ENCODE results near the gene LIG1.

DNA sequence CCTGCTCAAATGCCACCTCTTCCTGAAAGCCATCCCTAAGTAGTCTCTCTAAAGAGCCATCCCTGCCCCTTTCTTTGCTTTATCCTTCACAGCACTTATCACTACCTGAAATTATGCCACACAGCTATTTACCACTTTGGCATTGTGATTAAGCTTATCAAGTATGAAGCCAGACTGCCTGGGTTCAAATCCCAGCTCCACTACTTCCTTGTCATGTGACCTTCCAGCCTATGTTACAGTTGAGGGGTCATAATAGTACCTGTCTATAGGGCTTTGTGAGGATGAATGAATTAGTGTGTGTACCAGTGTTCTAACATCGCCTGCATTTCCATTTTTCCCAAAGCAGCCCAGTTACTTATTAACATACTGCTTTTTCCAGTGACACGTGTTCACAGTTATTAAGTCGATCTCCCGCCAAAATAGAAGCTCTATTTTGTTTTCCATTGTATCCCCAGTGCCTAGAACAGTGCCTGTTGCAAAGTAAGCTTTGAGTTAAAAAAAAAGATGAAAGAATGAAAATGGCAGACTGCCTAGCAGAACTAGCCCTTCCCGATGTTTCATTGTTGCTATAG, 33.2 kb upstream of the LIG1 start:
- TF ChIP-seq, protein P1, sequence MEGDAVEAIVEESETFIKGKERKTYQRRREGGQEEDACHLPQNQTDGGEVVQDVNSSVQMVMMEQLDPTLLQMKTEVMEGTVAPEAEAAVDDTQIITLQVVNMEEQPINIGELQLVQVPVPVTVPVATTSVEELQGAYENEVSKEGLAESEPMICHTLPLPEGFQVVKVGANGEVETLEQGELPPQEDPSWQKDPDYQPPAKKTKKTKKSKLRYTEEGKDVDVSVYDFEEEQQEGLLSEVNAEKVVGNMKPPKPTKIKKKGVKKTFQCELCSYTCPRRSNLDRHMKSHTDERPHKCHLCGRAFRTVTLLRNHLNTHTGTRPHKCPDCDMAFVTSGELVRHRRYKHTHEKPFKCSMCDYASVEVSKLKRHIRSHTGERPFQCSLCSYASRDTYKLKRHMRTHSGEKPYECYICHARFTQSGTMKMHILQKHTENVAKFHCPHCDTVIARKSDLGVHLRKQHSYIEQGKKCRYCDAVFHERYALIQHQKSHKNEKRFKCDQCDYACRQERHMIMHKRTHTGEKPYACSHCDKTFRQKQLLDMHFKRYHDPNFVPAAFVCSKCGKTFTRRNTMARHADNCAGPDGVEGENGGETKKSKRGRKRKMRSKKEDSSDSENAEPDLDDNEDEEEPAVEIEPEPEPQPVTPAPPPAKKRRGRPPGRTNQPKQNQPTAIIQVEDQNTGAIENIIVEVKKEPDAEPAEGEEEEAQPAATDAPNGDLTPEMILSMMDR (conservative IDR thresholded peaks at IDR 0.05; ENCODE audit: low read depth in 2 of 2): no peak
- TF ChIP-seq POLR2AphosphoS5 (IDR thresholded peaks at IDR 0.05; ENCODE audit: low read depth) (no peak), EZH2 (IDR thresholded peaks at IDR 0.05; ENCODE audit: low read depth, unreplicated experiment) (no peak), REST (IDR thresholded peaks at IDR 0.05; ENCODE audit: unreplicated experiment) (no peak), CREB1 (CRISPR knock-in tag; IDR thresholded peaks at IDR 0.05; ENCODE audit: low read depth) (no peak), EZH2phosphoT487 (IDR thresholded peaks at IDR 0.05; ENCODE audit: unreplicated experiment) (no peak), ZNF114 (CRISPR knock-in tag; IDR thresholded peaks at IDR 0.05) (no peak)
- TF ChIP-seq, protein P2, sequence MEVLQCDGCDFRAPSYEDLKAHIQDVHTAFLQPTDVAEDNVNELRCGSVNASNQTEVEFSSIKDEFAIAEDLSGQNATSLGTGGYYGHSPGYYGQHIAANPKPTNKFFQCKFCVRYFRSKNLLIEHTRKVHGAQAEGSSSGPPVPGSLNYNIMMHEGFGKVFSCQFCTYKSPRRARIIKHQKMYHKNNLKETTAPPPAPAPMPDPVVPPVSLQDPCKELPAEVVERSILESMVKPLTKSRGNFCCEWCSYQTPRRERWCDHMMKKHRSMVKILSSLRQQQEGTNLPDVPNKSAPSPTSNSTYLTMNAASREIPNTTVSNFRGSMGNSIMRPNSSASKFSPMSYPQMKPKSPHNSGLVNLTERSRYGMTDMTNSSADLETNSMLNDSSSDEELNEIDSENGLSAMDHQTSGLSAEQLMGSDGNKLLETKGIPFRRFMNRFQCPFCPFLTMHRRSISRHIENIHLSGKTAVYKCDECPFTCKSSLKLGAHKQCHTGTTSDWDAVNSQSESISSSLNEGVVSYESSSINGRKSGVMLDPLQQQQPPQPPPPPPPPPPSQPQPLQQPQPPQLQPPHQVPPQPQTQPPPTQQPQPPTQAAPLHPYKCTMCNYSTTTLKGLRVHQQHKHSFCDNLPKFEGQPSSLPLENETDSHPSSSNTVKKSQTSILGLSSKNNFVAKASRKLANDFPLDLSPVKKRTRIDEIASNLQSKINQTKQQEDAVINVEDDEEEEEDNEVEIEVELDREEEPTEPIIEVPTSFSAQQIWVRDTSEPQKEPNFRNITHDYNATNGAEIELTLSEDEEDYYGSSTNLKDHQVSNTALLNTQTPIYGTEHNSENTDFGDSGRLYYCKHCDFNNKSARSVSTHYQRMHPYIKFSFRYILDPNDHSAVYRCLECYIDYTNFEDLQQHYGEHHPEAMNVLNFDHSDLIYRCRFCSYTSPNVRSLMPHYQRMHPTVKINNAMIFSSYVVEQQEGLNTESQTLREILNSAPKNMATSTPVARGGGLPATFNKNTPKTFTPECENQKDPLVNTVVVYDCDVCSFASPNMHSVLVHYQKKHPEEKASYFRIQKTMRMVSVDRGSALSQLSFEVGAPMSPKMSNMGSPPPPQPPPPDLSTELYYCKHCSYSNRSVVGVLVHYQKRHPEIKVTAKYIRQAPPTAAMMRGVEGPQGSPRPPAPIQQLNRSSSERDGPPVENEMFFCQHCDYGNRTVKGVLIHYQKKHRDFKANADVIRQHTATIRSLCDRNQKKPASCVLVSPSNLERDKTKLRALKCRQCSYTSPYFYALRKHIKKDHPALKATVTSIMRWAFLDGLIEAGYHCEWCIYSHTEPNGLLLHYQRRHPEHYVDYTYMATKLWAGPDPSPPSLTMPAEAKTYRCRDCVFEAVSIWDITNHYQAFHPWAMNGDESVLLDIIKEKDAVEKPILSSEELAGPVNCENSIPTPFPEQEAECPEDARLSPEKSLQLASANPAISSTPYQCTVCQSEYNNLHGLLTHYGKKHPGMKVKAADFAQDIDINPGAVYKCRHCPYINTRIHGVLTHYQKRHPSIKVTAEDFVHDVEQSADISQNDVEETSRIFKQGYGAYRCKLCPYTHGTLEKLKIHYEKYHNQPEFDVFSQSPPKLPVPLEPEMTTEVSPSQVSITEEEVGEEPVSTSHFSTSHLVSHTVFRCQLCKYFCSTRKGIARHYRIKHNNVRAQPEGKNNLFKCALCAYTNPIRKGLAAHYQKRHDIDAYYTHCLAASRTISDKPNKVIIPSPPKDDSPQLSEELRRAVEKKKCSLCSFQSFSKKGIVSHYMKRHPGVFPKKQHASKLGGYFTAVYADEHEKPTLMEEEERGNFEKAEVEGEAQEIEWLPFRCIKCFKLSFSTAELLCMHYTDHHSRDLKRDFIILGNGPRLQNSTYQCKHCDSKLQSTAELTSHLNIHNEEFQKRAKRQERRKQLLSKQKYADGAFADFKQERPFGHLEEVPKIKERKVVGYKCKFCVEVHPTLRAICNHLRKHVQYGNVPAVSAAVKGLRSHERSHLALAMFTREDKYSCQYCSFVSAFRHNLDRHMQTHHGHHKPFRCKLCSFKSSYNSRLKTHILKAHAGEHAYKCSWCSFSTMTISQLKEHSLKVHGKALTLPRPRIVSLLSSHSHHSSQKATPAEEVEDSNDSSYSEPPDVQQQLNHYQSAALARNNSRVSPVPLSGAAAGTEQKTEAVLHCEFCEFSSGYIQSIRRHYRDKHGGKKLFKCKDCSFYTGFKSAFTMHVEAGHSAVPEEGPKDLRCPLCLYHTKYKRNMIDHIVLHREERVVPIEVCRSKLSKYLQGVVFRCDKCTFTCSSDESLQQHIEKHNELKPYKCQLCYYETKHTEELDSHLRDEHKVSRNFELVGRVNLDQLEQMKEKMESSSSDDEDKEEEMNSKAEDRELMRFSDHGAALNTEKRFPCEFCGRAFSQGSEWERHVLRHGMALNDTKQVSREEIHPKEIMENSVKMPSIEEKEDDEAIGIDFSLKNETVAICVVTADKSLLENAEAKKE (CRISPR knock-in tag; IDR thresholded peaks at IDR 0.05): no peak
